Endothelial cell of umbilical vein (primary cell): Measurements from ENCODE around the gene IL1R2. TPM values are rescaled to one million over a fixed set of nuclear protein-coding genes. Genes with fewer than 3 reads are reported as not detected.

Source experiments
- BruUV-seq: library from RNA; stranded (reverse); fragments of 400-500 nt; replicated peaks from 2 replicates; lab custom pipeline; 2021; lab: Mats Ljungman, UMichigan
- CTCF ChIA-PET: fragments of 300-600, 350-600 bp; sonication (Branson Sonifier 250); formaldehyde crosslinking; loops from one replicate; lab custom pipeline; 2021; ENCODE audit warnings: antibody characterized with exemption, inconsistent platforms; lab: Charles Lee
- POLR2A ChIA-PET: fragments of 300-600, 350-600 bp; sonication (Branson Sonifier 250); formaldehyde crosslinking; loops from one replicate; lab custom pipeline; 2021; ENCODE audit warnings: antibody characterized with exemption, inconsistent platforms; lab: Charles Lee
- DNase-seq: peaks from one replicate; pipeline ENCODE4 v3.0.0-alpha.2; 2011; ENCODE audit warnings: low read depth, low spot score
- FAIRE-seq: peaks from 2 replicates; lab custom pipeline; 2011; peaks lifted over from hg19 to GRCh38; lab: Jason Lieb, UNC
- H2AFZ ChIP-seq: 2 replicates; pipeline ENCODE4 v1.6.0; 2012; ENCODE audit warnings: low read depth, low read length, control low read depth, inconsistent platforms
- H3K27ac ChIP-seq: 2 replicates; pipeline ENCODE4 v1.5.1; 2011; ENCODE audit warnings: low read depth, mild to moderate bottlenecking, control low read depth, low read length, moderate library complexity; ENCODE audit not compliant: insufficient read depth
- H3K27me3 ChIP-seq, 2 experiments: 2 replicates each; pipeline versions ENCODE4 v1.6.0 to v1.6.1; 2011; ENCODE audit warnings: low read length in 2 of 2, mixed read lengths in 1 of 2; ENCODE audit not compliant: control insufficient read depth in 2 of 2, insufficient read depth in 2 of 2
- H3K36me3 ChIP-seq, 2 experiments: 2 replicates in 1 of 2; 3 replicates in 1 of 2; pipeline ENCODE4 v1.5.1; 2011; ENCODE audit warnings: low read length in 2 of 2, mild to moderate bottlenecking in 1 of 2, moderate library complexity in 1 of 2; ENCODE audit not compliant: control insufficient read depth in 2 of 2, insufficient read depth in 2 of 2; ENCODE audit errors: extremely low read depth in 1 of 2
- H3K4me1 ChIP-seq: 3 replicates; pipeline ENCODE4 v1.5.1; 2011; ENCODE audit warnings: mild to moderate bottlenecking, low read length; ENCODE audit not compliant: control insufficient read depth, insufficient read depth; ENCODE audit errors: extremely low read depth
- H3K4me2 ChIP-seq: 2 replicates; pipeline ENCODE4 v1.6.1; 2011; ENCODE audit warnings: low read length, control low read depth, mixed read lengths; ENCODE audit not compliant: insufficient read depth
- H3K4me3 ChIP-seq, 3 experiments: fragments of 200-600 bp in 1 of 3; sonication (generic), shearing (Covaris generic) in 1 of 3; replicated peaks in 1 of 3; 2 replicates each; pipeline ENCODE4 v1.5.1; 2011 to 2016; ENCODE audit warnings: control low read depth in 3 of 3, low read length in 3 of 3, mild to moderate bottlenecking in 2 of 3, inconsistent platforms in 1 of 3, low read depth in 1 of 3, moderate library complexity in 1 of 3; ENCODE audit not compliant: insufficient read depth in 1 of 3
- H3K79me2 ChIP-seq: 2 replicates; pipeline ENCODE4 v1.6.0; 2012; ENCODE audit warnings: low read length, inconsistent platforms; ENCODE audit not compliant: control insufficient read depth, insufficient read depth
- H3K9ac ChIP-seq: replicated peaks from 2 replicates; pipeline ENCODE3; 2011; ENCODE audit warnings: low read length, control low read depth; ENCODE audit not compliant: insufficient read depth; ENCODE audit errors: extremely low read depth
- H3K9me1 ChIP-seq: replicated peaks from 3 replicates; pipeline ENCODE4 v1.6.0; 2011; ENCODE audit warnings: mild to moderate bottlenecking, low read length; ENCODE audit not compliant: control insufficient read depth, insufficient read depth; ENCODE audit errors: extremely low read depth
- H3K9me3 ChIP-seq: replicated peaks from 2 replicates; pipeline ENCODE4 v1.5.1; 2012; ENCODE audit warnings: low read length, inconsistent platforms; ENCODE audit not compliant: control insufficient read depth, insufficient read depth
- H4K20me1 ChIP-seq: replicated peaks from 2 replicates; pipeline ENCODE3; 2011; ENCODE audit warnings: mild to moderate bottlenecking, low read length; ENCODE audit not compliant: control insufficient read depth, insufficient read depth; ENCODE audit errors: extremely low read depth
- EZH2 ChIP-seq: IDR thresholded peaks from 2 replicates; pipeline ENCODE4 v1.6.1; 2012; ENCODE audit warnings: borderline replicate concordance, low read depth, mild to moderate bottlenecking, moderate library complexity, low read length, inconsistent platforms; ENCODE audit not compliant: severe bottlenecking
- FOS ChIP-seq: IDR thresholded peaks from 2 replicates; pipeline ENCODE4 v1.6.1; 2011; ENCODE audit warnings: mild to moderate bottlenecking, low read length, moderate library complexity, borderline replicate concordance; ENCODE audit not compliant: insufficient read depth
- GATA2 ChIP-seq: IDR thresholded peaks from 2 replicates; pipeline ENCODE4 v1.7.0; 2011; ENCODE audit warnings: low read depth, mild to moderate bottlenecking, moderate library complexity, mixed read lengths, low read length; ENCODE audit not compliant: insufficient read length, insufficient read depth
- JUN ChIP-seq: IDR thresholded peaks from 2 replicates; pipeline ENCODE4 v1.6.1; 2011; ENCODE audit warnings: borderline replicate concordance, low read depth; ENCODE audit not compliant: insufficient read length, insufficient read depth
- MYC ChIP-seq: IDR thresholded peaks from one replicate; pipeline ENCODE4 v1.6.1; 2011; ENCODE audit warnings: mild to moderate bottlenecking, low read depth, low read length
- POLR2A ChIP-seq: IDR thresholded peaks from 2 replicates; pipeline ENCODE4 v1.6.1; 2012; ENCODE audit warnings: low read depth, mild to moderate bottlenecking, control low read depth, low read length
- POLR2AphosphoS5 ChIP-seq: IDR thresholded peaks from 2 replicates; pipeline ENCODE4 v1.6.1; 2012; ENCODE audit warnings: low read depth, mild to moderate bottlenecking, control low read depth, low read length, moderate library complexity; ENCODE audit not compliant: insufficient read depth
- dilution Hi-C: fragments of 300-500 bp; cut with MboI; formaldehyde crosslinking; loops from one replicate; pipeline ENCODE4 v1.15.0; 2019; ENCODE audit warnings: low sequenced_read_pairs; ENCODE audit not compliant: extremely low pct_ligation_motif_present
- intact Hi-C: fragments of 100-400 bp; cut with micrococcal nuclease; formaldehyde crosslinking; loops from one replicate; pipeline ENCODE4 v1.10.0; 2022
- polyA plus RNA-seq, 4 experiments: library from polyadenylated mRNA; depleted of rRNA in 3 of 4; stranded (reverse) in 3 of 4; unstranded in 1 of 4; fragments of >200 nt; gene quantifications; 2 replicates each; pipeline versions ENCODE4 v1.2.1 to v1.2.3, GENCODE V29; 2011 to 2012; ENCODE audit warnings: missing spikeins in 1 of 4
- total RNA-seq: library from RNA; stranded (reverse); gene quantifications from 2 replicates; pipeline ENCODE4 v1.2.3, GENCODE V29; 2021
- TF ChIP-seq, protein P1 (sequence below): IDR thresholded peaks from 2 replicates; pipeline ENCODE4 v1.6.1; 2011; ENCODE audit not compliant: insufficient read depth, insufficient read length
- TF ChIP-seq, protein P2 (sequence below), 2 donors: IDR thresholded peaks; 1 replicate in 1 of 2; 2 replicates in 1 of 2; pipeline ENCODE4 v1.5.1; 2011; ENCODE audit warnings: low read length in 2 of 2, mild to moderate bottlenecking in 2 of 2, moderate library complexity in 2 of 2, control low read depth in 1 of 2, inconsistent platforms in 1 of 2, low read depth in 1 of 2; ENCODE audit not compliant: insufficient read depth in 1 of 2; ENCODE audit errors: extremely low read depth in 1 of 2

The IL1R2 gene
- total and polyA plus RNA-seq, 2 donors (not counting 3 experiments of a cell fraction or from before 2014, with no cell fraction given) = not detected

DNA sequence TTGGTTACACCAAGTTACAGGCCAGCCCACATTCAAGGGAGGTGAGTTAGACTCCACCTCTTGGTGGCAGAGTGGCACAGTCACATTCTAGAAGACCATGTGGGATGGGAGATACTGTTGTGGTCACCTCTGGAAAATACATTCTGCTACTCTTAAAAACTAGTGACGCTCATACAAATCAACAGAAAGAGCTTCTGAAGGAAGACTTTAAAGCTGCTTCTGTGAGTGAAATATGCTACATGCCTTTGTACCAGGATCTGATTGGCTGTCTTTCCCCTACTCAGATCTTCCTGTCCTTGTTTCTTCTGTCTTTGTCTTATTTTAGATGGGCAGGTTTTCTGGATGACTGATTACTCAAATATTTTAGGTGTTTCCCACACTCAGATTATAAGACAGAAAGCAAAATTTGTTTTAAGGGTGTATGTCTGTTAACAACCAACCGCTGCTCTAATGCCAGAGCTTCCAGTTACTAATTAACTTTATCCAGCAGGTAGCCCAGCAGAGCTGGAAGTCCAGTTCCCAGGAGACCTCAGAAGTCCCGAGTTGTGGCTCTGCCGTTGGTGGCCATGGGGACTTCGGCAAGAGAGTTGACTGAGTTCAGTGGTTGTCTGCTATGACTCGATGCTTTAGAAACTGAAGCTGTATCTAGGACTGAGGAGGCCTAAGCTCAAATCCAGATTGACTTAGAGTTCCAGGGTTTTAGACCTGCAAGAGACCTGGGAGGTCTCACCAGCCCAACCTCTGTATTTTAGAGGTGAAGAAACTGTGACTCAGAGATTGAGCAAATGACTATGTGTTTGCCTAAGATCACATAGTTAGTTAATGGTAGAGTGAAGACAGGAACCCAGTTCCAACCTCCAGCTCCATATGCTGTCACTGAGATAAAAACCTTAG is 7.4 kb downstream of the IL1R2 start:
- no peak for DNase-seq
- dilution Hi-C loops = no loop called here
- no peak overlapping the region for H2AFZ ChIP-seq

More for the DNA sequence above, 7.4 kb downstream of the IL1R2 start:
- Histone ChIP-seq H3K4me1 (no peaks in the 10 kb centered on the region), H3K27ac (no peak overlapping the region), H3K4me3 (no peak overlapping the region), H3K9me1 (no peaks in the 10 kb centered on the region), H3K79me2 (no peaks in the 10 kb centered on the region), H3K27me3 (peaks cover 9 to 10% of the 10 kb centered on the region in 2 experiments), H3K4me2 (no peak overlapping the region), H3K36me3 (no peaks in the 10 kb centered on the region), H3K9me3 (no peaks in the 10 kb centered on the region), H3K9ac (no peak overlapping the region), H4K20me1 (no peaks in the 10 kb centered on the region)
- ChIA-PET CTCF (interaction anchor here (0.8 to 3.9 kb wide), 6 partner anchors 11 to 241 kb away, joined by 3 to 20 read pairs (median 3); no protein-coding TSS in a partner anchor), POLR2A (no interaction called here)
- FAIRE-seq = no peak
- intact Hi-C loops = no loop called here
- no peak for TF ChIP-seq JUN
- TF ChIP-seq, protein P1, sequence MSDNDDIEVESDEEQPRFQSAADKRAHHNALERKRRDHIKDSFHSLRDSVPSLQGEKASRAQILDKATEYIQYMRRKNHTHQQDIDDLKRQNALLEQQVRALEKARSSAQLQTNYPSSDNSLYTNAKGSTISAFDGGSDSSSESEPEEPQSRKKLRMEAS = no peak
- TF ChIP-seq FOS = no peak
- TF ChIP-seq MYC = no peak
- TF ChIP-seq GATA2 = no peak
- TF ChIP-seq, protein P2, sequence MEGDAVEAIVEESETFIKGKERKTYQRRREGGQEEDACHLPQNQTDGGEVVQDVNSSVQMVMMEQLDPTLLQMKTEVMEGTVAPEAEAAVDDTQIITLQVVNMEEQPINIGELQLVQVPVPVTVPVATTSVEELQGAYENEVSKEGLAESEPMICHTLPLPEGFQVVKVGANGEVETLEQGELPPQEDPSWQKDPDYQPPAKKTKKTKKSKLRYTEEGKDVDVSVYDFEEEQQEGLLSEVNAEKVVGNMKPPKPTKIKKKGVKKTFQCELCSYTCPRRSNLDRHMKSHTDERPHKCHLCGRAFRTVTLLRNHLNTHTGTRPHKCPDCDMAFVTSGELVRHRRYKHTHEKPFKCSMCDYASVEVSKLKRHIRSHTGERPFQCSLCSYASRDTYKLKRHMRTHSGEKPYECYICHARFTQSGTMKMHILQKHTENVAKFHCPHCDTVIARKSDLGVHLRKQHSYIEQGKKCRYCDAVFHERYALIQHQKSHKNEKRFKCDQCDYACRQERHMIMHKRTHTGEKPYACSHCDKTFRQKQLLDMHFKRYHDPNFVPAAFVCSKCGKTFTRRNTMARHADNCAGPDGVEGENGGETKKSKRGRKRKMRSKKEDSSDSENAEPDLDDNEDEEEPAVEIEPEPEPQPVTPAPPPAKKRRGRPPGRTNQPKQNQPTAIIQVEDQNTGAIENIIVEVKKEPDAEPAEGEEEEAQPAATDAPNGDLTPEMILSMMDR (IDR thresholded peaks at IDR 0.05; ENCODE audit: extremely low read depth in 1 of 2, insufficient read depth in 1 of 2, low read depth in 1 of 2, low read length in 2 of 2) = no peak
- TF ChIP-seq POLR2AphosphoS5 = no peak
- no peak for TF ChIP-seq EZH2
- TF ChIP-seq POLR2A = no peak
- no TSS peak for BruUV-seq
